ENCODE measurements around the gene POMT1. TPM values are rescaled to one million over a fixed set of nuclear protein-coding genes. Genes with fewer than 3 reads are reported as not detected.
"Not testable (repeated sequence)": the region's sequence is repeated elsewhere in the genome, so short reads cannot be mapped to it uniquely, and the experiment has no call there.

POMT1 gene
- total RNA-seq, 1 donor from 2014 or later = 40.0 TPM

- not testable (repeated sequence) for DNase-seq (ENCODE audit: extremely low read depth, low read depth, low spot score)
Observed at GRCh38 chr9:131549186-131549585, 46.5 kb downstream of the POMT1 start.

DNA sequence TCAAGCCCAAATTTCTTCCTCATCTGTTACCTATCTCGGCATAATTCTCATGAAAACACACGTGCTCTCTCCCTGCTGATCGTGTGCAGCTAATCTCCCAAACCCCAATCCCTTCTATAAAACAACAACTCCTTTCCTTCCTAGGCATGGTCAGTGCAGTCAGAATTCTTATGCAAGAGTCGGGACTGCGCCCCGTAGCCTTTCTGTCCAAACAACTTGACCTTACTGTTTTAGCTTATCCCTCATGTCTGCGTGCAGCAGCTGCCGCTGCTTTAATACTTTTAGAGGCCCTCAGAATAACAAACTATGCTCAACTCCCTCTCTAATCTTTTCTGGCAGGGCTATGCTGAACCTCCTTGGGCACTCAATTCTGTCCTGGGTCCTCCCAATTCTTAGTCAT, 47.7 kb downstream of the POMT1 start:
- DNase-seq (ENCODE audit: extremely low read depth, low read depth, low spot score) = not testable (repeated sequence)

DNA sequence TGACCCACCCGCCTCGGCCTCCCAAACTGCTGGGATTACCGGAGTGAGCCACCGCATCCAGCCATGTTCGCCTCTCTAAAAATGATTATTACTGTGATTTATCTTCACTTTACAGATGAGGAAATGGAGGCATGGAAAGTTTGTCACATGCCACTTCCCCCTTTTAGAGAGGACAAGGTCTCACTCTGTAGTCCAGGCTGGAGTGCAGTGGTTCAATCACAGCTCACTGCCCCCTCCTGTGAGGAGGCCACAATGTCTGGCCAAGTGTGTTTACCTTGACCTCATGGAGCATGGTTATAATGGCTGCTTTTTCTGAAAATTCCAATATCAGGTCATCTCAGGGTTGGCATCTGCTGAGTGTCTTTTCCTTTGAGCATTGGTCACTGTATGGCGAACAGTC, 49.3 kb downstream of the POMT1 start:
- DNase-seq (ENCODE audit: extremely low read depth, low read depth, low spot score) = no peak

GRCh38 chr9:131554087-131554842, 51.5 kb downstream of the POMT1 start:
- no peak for DNase-seq (ENCODE audit: extremely low read depth, low read depth, low spot score)

GRCh38 chr9:131554843-131555351, 52.2 kb downstream of the POMT1 start:
- DNase-seq (ENCODE audit: extremely low read depth, low read depth, low spot score) = no peak

DNA sequence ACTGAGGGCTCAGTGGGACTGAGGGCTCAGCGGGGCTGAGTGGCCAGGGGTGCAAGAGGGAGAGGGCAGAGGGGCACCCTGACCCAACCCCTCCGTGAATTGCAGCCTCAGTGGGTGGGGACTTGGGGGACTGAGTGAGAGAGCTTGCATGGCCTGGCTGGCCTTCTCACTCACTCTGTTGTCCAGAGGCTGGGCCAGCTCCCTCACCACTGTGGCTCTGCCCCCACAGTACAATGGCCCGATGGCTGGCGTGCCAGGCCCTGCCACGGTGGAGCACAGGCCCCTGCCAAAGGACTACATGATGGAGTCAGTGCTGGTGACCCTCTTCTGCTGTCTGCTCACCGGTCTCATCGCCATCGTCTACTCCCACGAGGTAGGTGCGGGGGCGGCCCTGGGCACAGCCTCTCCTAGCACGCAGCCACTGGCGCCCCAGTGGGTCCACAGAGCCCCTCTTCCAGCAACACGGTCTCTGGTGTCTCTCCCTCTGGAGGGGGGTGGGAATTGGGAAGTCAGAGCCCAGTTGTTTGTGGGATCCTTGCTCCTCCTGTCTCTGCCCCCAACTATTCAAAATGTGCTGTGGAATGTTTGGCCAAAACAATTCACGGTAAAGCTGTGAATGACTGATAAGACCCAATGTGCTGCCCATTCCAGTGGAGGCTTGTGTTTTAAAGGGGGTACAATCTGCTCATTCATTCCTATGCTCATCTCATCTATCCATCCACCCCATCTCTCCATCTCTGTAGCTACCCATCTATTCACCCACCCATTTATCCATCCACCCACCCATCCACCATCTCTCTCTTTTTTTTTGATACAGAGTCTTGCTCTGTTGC, 53.3 kb downstream of the POMT1 start:
- no peak for DNase-seq (ENCODE audit: extremely low read depth, low read depth, low spot score)

- no peak for DNase-seq (ENCODE audit: extremely low read depth, low read depth, low spot score)
Observed at GRCh38 chr9:131557855-131558548, 55.3 kb downstream of the POMT1 start.

DNA sequence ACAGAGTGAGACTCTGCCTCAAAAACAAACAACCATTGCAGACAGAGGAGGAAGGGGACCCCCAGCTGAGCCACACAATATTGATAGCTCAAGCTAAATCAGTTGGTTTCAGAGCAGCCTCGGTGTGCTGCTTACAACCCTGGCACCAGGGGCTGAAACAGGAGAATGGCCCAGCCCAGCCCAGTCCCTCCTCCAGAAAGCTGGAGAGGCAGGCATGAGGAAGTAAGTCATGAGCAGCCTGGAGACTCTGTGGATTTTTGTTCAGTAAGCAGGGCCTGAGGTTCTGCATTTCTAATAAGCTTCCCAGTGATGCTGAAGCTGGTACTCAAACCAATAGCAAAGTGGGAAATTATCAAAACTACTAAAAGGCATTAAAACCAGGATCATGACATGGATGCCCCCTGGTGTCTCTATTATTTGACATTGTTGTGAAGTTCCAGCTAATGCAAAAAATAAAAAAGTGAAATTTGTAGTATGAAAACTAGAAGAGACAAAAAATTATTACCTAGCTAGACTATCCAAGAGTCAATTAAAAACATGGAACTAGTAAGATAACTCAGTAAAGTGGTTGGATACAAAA, 56.8 kb downstream of the POMT1 start:
- DNase-seq (ENCODE audit: extremely low read depth, low read depth, low spot score) = no peak

DNA sequence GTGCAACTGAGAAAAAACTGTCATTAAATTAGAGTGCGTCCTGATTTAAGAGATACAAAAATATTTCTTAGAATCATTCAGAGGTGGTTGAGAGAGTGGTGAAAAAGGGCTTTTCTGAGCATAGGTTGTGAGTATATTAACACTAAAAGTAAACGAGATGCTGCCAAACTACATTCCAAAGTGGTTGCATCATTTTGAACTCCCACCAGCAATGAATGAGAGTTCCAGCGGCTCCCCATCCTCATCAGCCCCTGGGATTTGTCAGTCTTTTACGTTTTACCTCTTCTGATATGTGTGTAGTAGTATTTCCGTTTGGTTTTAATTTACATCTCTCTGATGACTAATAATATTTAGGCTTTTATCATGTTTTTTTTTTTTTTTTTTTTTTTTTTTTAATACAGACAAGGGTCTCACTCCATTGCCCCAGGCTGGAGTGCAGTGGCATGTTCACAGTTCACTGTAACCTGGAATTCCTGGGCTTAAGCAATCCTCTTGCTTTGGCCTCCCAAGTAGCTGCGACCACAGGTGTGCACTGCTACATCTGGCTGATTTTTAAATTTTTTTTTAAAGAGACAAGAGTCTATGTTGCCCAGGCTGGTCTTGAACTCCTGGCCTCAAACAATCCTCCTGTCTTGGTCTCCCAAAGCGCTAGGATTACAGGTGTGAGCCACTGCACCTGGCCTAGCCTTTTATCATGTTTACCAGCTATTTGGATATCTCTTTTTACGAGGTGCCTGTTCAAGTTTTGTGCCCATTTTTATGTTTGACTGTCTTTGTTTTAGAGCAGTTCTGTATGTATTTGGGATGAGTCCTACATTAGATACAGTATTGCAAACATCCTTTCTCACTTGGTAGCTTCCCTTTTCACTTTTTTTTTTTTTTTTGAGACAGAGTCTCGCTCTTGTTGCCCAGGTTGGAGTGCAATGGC, 59.6 kb downstream of the POMT1 start:
- no peak for DNase-seq (ENCODE audit: extremely low read depth, low read depth, low spot score)

- DNase-seq (ENCODE audit: extremely low read depth, low read depth, low spot score) = no peak
Observed at GRCh38 chr9:131565369-131565768, 62.7 kb downstream of the POMT1 start.

- no peak for DNase-seq (ENCODE audit: extremely low read depth, low read depth, low spot score)
Observed at GRCh38 chr9:131566158-131566557, 63.4 kb downstream of the POMT1 start.

- no peak for DNase-seq (ENCODE audit: extremely low read depth, low read depth, low spot score)
Observed at GRCh38 chr9:131567910-131568309, 65.2 kb downstream of the POMT1 start.

Other genes starting within 250 kb of the POMT1 start
- 8.2 and 25.2 TPM in 2 replicates for gene FAM78A, start 226.4 kb upstream of the POMT1 start, total RNA-seq
- 3.3 and 4.4 TPM in 2 replicates for gene PLPP7, start 213.2 kb upstream of the POMT1 start, total RNA-seq
- gene PRRC2B, start 108.8 kb upstream of the POMT1 start, total RNA-seq = 141 and 213 TPM in 2 replicates
- gene UCK1, start 28.3 kb downstream of the POMT1 start, total RNA-seq = 21.5 and 24.0 TPM in 2 replicates
- gene PRRT1B, start 42.6 kb downstream of the POMT1 start, total RNA-seq = not detected in 2 replicates
- gene RAPGEF1, start 237.2 kb downstream of the POMT1 start, total RNA-seq = 87.3 and 102 TPM in 2 replicates

Data from glomerular endothelial cell (primary cell).